NOMO-1 treated with dmso at 0.1 percent for 144 hours (cell line): ENCODE measurements around the gene ZNF428.
"Not testable (repeated sequence)": the region's sequence is repeated elsewhere in the genome, so short reads cannot be mapped to it uniquely, and the experiment has no call there.

Source experiments
- DNase-seq: peaks from one replicate; lab custom pipeline; 2025; ENCODE audit not compliant: unreplicated experiment; lab: John Stamatoyannopoulos, UW

Gene ZNF428

GRCh38 chr19:43594710-43595604, 24.5 kb downstream of the ZNF428 start:
- DNase-seq = peak; percentile 54

- DNase-seq = no peak
These were observed 25.2 kb downstream of the ZNF428 start for GRCh38 chr19:43594081-43594697.

- DNase-seq = no peak
These were observed 26.6 kb downstream of the ZNF428 start for GRCh38 chr19:43592800-43593350.

GRCh38 chr19:43591904-43592772, 27.3 kb downstream of the ZNF428 start:
- no peak for DNase-seq

GRCh38 chr19:43589678-43590077, 29.8 kb downstream of the ZNF428 start:
- no peak for DNase-seq

- DNase-seq = no peak
These were observed 30.2 kb downstream of the ZNF428 start for GRCh38 chr19:43589277-43589676.

- DNase-seq = not testable (repeated sequence)
These were observed 32.4 kb downstream of the ZNF428 start for GRCh38 chr19:43587029-43587428.

- DNase-seq = no peak
These were observed 33.1 kb downstream of the ZNF428 start for GRCh38 chr19:43586346-43586745.

- DNase-seq = no peak
These were observed 34.9 kb downstream of the ZNF428 start for GRCh38 chr19:43584484-43584883.

GRCh38 chr19:43582495-43582894, 36.9 kb downstream of the ZNF428 start:
- DNase-seq = no peak

GRCh38 chr19:43581467-43581866, 38.0 kb downstream of the ZNF428 start:
- no peak for DNase-seq

GRCh38 chr19:43578787-43579186, 40.6 kb downstream of the ZNF428 start:
- DNase-seq = no peak

- DNase-seq = no peak
These were observed 43.2 kb downstream of the ZNF428 start for GRCh38 chr19:43575955-43576878.

- peak; percentile 99 for DNase-seq
These were observed 44.1 kb downstream of the ZNF428 start, which contains the start of the genes PINLYP and XRCC1 for GRCh38 chr19:43575156-43575950. Gene PINLYP, plus strand, starts transcription at chr19:43575801. Its CDS starts 1,391 bp downstream, at chr19:43577192. Gene XRCC1, minus strand, starts transcription at chr19:43575527. Its CDS starts 69 bp downstream, at chr19:43575458.

GRCh38 chr19:43574424-43575155, 44.8 kb downstream of the ZNF428 start:
- DNase-seq = no peak

GRCh38 chr19:43572171-43572588, 47.2 kb downstream of the ZNF428 start:
- DNase-seq = no peak

GRCh38 chr19:43570174-43570791, 49.1 kb downstream of the ZNF428 start:
- no peak for DNase-seq

GRCh38 chr19:43569657-43570056, 49.8 kb downstream of the ZNF428 start:
- DNase-seq = no peak
